ENCODE results near the gene ZNF354C.

ZNF354C gene

DNA sequence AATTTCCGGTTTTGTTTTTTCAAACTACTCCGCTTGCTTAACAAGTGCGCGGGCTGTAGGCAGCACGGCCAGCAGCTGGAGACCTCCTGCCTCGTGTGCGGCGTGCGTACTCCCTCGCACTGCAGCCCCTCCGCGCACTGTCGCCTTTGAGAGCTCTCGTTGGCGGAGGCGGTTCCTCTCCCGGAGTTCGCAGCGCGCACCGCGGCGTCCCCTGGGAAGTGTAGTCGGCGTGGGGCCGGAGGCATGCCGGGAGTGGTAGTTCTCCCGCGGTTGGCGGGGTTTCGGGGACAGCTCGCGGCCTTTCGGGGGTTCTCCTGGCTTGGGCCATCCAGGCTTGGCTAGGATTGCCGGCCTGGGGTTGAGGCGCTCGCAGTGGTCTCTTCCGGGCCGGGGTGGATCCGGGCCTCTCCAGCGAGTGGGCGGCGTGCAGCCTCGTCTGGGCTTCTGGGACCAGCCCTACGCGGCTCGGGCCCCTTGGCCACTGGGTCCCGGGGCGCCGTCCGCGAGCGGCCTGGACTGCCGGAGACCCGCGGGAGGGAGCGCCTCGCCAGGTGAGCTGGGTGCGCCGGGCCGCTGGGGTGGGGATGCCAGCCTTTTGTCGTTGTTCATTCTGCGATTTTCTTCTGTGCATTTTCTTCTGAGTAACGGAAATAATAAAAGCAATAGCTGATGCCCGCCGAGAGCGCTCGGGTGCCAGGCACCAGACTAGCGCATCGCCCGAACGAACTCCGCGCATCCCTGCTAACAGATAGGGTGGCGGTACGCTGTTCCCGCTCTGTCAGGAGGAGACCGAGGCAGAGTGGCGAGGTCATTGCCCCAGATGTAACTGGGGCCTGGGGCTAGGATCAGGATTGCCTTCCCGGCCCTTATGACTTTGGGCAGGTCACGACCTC is at the start of gene ZNF354C:
Gene ZNF354C, plus strand, starts transcription at position 258 of the 893 bp plus-strand sequence. CDS start 1,696 bp downstream, outside the sequence.
- TF ChIP-seq, protein P1, sequence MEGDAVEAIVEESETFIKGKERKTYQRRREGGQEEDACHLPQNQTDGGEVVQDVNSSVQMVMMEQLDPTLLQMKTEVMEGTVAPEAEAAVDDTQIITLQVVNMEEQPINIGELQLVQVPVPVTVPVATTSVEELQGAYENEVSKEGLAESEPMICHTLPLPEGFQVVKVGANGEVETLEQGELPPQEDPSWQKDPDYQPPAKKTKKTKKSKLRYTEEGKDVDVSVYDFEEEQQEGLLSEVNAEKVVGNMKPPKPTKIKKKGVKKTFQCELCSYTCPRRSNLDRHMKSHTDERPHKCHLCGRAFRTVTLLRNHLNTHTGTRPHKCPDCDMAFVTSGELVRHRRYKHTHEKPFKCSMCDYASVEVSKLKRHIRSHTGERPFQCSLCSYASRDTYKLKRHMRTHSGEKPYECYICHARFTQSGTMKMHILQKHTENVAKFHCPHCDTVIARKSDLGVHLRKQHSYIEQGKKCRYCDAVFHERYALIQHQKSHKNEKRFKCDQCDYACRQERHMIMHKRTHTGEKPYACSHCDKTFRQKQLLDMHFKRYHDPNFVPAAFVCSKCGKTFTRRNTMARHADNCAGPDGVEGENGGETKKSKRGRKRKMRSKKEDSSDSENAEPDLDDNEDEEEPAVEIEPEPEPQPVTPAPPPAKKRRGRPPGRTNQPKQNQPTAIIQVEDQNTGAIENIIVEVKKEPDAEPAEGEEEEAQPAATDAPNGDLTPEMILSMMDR (IDR thresholded peaks at IDR 0.05), result no peak

DNA sequence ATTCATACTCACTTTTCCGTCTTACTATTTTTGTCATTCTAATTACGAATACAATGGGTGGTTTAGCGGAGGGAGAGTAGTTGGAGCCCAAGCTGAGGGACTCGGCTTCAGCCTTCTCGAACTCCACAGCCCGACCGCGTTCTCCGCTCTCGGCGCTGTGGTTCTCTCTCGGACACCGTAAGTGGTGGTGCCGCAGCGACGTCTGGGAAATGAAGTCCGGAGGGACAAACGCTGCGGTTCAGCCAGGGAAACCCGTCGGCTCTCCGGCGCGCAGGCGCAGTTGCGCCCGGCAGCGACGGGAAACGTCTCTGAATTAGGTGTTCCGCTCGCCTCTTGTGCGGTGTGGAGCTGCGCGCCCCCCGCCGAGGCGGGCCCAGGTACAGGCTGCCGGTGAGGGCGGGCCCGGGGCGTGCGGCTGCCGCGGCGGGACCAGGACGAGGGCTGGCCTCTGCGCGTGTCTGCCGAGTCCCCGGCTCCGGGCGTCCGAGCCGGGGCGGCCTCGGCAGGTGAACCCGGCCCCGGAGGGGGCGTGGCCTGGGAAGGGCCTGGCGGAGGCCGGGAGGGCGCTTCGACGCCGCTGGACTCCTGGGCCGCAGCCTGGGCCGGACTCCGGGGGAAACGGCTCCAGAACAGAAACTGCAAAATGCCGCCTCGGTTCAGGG is 36.5 kb upstream of the ZNF354C start, which contains the start of gene ZNF879:
Gene ZNF879, plus strand, starts transcription at position 277 of the 662 bp plus-strand sequence. CDS start 1,201 bp downstream, outside the sequence.
- TF ChIP-seq, protein P1 (IDR thresholded peaks at IDR 0.05), result no peak

DNA sequence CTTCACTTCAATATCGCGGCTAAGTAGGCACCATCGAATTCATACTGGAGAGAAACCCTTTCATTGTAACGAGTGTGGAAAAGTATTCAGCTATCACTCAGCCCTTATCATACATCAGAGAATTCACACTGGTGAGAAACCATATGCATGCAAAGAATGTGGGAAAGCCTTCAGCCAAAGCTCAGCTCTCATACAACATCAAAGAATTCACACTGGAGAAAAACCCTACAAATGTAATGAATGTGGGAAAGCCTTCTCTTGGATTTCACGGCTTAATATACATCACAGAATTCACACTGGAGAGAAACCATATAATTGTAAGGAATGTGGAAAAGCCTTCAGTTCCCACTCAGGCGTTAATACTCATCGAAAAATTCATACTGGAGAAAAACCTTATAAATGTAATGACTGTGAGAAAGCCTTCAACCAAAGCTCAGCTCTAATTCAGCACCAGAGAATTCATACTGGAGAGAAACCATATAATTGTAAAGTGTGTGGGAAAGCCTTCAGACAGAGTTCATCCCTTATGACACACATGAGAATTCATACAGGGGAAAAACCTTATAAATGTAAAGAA is 27.1 kb upstream of the ZNF354C start:
- TF ChIP-seq, protein P1 (IDR thresholded peaks at IDR 0.05), result no peak

DNA sequence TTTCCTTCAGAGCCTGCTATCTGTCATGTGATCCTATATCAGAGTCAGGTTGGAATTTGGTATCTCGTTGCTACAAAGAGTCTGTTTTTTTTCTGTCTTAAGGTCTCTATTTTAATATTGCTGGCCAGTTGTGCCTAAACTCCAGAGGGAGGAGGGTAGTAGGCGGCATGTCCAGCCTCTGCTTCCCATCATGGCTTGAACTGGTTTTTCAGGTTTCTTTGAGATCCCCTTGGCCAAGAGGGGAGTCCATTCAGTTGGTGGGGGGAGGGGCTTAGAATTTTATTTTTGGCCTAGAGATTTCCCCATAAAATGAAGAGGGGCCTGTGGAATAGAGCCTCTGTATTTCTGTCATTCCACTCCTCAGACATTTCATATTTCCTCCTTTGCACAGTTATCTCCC is 15.4 kb upstream of the ZNF354C start:
- TF ChIP-seq, protein P1 (IDR thresholded peaks at IDR 0.05), result no peak

DNA sequence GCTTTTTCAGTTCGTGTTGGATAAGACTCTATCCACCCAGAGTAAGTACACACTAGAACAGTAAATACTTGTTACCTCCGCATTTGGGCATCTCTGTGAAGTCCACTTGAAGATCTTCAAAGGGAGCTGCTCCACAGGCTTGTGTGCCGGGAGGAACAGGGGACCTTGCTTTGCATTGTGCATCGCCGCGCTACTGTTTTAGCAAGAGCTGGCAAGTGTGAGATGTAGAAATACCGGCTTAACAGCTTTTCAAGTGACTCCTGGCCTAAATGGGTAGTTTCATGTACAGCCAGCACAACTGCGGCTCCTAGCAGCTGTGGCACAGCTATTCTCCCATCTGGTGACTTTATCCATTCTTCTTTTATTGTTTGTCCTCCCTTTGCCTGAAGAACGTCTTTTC is 8.4 kb upstream of the ZNF354C start:
- TF ChIP-seq, protein P1 (IDR thresholded peaks at IDR 0.05), result no peak

DNA sequence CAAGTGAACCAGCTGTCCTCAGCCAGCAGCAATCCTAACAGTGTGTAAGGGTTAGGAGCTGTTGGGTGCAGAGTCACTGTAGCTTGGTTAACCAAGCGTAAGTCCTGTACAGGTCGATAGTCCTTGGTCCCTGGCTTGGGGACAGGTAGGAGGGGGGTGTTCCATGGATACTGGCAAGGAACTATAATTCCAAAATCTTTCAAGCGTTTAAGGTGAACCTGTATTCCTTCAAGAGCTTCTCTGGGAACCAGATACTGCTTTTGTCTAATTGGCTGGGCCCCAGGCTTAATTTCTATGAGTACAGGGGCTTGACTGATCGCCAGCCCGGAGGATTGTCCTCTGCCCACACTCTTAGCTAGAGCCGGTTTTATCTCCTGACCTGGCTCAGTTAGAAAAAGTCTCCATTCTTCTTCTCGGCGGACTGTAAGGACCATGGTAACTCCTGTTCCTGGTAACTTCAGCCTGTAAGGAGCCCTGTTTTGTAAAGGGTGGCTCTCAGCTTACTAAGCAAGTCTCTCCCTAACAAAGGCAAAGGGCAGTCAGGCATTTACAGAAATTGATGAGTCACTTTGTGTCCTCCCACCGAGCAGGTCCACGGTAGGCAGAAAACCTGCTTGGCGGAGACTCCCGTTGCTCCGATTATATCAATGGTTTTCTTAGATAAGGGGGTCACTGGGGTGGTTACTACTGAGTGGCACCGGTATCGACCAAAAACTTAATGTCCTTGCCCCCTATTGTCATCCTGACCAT is 6.0 kb upstream of the ZNF354C start:
- TF ChIP-seq, protein P1 (IDR thresholded peaks at IDR 0.05), result no peak

DNA sequence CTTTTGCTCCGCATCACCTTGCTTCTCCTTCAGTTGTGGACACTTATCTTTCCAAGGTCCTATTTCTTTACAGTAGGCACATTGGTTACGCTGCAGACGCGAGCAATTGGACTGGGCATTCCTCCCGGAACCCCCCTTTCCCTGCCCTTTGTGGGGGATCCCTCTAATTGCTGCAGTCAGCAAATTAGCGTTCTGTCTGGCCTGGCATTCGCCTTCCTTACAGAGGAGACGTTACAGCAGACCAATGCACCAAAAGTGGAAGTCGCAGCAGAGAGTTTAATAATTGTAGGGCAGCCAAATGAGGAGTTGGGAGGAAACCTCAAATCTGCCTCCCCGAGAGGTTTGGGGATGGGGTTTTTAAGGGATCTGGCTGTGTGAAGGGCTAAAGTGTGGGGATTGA is 5.3 kb upstream of the ZNF354C start:
- TF ChIP-seq, protein P1 (IDR thresholded peaks at IDR 0.05), result no peak
